Stimulated activated CD4-positive, alpha-beta T cell treated with anti-CD3 and anti-CD28 coated beads, TNF-alpha, amount 100 ng/mL, for 48 hours (primary cell): ENCODE measurements around the gene B4GALNT2.
"Not testable (repeated sequence)": the region's sequence is repeated elsewhere in the genome, so short reads cannot be mapped to it uniquely, and the experiment has no call there.

Source experiments
- DNase-seq, 3 donors: peaks; one replicate each; pipeline ENCODE4 v3.0.0-alpha.2; 2020; ENCODE audit warnings: low read depth in 3 of 3

The B4GALNT2 gene, protein sequence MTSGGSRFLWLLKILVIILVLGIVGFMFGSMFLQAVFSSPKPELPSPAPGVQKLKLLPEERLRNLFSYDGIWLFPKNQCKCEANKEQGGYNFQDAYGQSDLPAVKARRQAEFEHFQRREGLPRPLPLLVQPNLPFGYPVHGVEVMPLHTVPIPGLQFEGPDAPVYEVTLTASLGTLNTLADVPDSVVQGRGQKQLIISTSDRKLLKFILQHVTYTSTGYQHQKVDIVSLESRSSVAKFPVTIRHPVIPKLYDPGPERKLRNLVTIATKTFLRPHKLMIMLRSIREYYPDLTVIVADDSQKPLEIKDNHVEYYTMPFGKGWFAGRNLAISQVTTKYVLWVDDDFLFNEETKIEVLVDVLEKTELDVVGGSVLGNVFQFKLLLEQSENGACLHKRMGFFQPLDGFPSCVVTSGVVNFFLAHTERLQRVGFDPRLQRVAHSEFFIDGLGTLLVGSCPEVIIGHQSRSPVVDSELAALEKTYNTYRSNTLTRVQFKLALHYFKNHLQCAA

DNA sequence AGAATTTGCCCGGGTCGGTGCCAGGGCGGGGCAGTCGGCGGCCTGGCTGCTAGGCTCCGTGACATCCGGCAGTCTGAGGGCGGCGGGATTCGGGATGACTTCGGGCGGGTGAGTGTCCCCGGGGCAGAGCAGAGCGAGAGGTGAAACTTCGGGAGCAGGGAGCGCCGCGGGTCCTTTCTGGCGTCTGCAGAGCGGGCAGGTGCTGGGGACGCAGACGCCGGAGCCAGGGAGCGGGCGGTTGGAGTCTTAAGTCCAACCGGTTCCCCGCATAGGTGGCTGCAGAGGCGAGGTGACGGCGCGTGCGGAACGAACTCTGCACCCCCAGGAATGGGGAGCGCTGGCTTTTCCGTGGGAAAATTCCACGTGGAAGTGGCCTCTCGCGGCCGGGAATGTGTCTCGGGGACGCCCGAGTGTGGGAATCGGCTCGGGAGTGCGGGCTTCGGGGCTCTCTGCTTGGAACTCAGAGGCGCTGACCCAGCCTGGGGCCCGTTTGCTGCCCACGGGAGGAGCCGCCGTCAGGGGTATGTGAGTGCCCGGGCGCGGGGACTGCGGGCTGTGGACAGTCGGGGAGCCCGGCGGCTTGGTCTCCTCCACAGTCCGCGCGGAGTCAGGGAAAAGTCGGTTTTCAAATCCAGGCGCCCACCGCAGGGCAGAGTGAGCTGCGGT, at the start of gene B4GALNT2:
Gene B4GALNT2, plus strand, starts transcription at position 71 of the 666 bp plus-strand sequence. Its CDS starts 24 bp downstream, at position 95.
- DNase-seq: peak in 1 of 3 donors; percentile 2

DNA sequence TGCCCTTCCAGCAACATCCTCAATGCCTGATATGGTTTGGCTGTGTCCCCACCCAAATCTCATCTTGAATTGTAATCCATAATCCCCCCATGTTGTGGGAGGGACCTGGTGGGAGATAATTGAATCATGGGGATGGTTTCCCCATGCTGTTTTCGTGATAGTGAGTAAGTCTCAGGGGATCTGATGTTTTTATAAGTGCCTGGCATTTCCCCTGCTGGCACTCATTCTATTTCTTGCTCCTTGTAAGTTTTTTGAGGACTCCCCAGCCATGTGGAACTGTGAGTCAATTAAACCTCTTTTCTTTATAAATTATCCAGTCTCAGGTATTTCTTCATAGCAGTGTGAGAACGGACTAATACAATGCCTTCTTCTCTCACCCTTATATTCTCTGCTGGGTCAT, 47.5 kb upstream of the B4GALNT2 start:
- not testable (repeated sequence) for DNase-seq

DNA sequence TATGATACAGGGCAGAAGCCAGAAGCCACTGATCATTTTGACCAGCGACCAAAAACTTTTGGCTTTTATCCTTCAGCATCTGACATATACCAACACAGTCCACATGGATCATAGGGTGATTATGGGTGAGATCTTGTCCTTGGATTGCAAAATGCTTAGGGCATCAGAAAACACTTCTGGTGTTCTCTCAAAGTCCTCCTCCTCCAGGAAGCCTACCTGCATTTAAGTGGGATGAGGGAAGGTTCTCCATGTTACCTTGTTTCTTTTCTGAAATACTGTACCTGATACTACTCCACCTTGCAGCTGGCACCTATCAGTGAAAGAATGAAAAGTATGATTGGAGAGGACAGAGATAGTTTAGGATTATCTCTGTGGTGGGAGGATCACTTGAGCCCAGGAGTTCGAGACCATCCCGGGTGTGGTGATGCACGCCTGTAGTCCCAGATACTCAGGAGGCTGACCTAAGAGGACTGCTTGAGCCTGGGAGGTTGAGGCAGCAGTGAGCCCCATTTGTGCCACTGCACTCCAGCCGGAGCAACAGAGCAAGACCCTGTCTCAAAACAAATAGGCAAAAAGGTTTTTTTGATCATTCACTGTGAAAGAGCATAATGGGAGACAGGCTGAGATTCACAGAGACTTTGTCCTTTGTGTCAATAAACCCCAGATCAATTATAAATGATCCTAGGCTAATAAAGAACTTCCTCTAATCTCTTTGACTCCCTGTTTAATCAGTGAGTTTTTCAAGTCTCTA, 46.8 kb upstream of the B4GALNT2 start:
- DNase-seq: no peak

DNA sequence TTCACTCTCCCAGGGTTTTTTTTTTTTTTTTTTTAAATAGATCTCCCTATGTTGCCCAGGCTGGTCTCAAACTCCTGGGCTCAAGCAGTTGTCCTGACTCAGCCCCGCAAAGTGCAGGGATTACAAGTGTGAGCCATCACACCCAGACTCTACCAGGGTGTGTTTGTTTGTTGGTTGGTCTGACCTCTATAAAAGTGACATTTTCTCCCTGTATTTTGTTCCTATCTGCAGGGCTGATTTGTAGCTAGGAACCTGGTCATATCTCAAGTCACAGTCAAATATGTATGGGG, 46.3 kb upstream of the B4GALNT2 start:
- no peak for DNase-seq

DNA sequence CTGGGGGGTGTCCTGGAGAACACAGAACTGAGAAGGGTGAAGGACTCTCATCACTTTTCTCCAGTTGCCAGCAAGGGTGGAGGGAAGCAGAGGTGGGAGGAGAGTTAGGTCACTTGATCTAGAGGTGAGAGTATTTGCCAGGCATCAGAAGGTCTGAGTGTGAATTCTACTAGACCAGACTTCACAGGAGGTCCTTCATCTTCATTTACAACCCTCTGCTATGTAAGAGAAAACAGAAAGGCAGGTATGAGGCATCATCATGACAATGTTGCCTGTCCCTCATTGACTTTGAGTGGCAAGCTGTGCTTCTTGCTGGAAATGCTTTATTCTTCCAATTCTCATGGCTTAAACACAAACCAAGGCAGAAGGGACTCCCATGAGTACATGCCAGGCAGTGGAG, 45.9 kb upstream of the B4GALNT2 start:
- no peak for DNase-seq

DNA sequence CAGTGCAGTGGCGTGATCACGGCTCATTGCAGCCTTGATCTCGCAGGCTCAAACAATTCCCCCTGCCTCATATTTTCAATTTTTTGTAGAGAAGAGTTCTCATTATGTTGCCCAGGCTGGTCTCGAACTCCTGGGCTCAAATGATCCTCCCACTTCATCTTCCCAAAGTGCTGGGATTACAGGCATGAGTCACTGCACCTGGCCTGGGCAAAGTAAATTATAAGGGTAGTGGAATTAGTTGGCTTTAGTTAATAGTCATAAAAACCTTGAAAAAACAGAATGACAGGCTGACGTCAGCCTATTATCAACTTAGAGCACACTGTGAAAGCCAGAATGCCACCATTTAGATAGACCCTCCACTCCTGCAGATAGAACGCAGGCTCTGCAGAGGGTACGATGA, 43.5 kb upstream of the B4GALNT2 start:
- DNase-seq: no peak

DNA sequence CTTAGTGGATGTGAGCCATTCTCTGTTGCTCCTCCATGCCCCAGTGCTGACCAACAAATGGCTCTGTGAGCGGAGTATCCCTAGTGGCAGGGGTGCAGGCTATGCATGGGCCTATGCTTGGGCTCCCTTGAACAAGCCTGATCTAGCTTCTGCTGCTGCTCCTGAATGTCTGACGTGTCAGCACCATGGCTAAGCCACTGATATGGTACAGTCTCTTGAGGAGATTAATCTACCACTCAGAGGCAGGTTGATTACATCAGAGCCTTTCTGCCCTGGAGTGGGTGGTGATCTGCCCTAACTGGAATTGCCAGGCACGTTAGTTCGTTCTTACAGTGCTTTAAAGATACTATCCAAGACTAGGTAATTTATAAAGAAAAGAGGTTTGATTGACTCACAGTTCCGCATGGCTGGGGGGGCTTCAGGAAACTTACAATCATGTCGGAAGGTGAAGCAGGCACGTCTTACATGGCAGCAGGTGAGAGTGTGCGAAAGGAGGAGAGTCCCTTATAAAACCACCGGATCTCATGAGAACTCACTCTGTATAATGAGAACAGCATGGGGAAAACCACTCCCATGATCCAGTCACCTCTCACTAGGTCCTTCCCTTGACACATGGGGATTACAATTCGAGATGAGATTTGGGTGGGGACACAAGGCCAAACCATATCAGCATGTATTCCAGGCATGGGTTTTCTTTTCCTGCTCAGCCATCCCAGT, 41.5 kb upstream of the B4GALNT2 start:
- no peak for DNase-seq

DNA sequence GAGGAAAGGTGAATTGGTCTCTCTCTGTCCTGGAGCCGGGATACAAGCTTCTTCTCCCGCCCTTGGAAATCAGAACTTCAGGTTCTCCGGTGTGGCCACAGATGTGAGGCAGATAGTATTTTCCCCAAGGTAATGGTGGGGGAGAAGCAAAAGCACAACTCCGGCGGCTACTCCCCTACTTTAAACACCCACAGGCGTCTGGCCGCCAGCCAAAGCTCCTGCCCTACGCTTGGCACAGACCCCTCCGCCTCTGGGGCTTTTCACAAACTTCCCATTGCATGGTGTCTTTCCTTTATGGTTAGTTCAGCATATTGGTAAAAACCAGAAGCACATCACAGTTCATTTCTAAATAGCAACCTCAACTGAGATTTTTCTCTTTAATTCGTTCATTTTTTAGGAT, 39.4 kb upstream of the B4GALNT2 start:
- DNase-seq: no peak

DNA sequence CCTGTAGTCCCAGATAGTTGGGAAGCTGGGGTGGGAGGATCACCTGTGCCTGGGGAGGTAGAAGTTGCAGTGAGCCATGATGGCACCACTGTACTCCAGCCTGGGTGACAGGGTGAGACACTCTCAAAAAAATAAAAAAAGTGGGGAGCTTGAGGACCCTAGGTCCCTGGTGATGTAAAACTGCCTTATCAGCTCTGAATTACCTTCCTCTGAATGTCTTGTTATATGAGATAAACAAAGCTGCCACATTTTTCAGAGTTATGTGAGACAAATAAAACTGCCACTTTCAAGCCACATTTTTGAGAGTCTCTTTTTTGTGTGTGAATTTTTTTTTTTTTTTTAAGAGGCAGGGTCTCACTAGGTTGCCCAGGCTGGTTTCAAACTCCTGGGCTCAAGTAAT, 32.0 kb upstream of the B4GALNT2 start:
- DNase-seq: no peak

DNA sequence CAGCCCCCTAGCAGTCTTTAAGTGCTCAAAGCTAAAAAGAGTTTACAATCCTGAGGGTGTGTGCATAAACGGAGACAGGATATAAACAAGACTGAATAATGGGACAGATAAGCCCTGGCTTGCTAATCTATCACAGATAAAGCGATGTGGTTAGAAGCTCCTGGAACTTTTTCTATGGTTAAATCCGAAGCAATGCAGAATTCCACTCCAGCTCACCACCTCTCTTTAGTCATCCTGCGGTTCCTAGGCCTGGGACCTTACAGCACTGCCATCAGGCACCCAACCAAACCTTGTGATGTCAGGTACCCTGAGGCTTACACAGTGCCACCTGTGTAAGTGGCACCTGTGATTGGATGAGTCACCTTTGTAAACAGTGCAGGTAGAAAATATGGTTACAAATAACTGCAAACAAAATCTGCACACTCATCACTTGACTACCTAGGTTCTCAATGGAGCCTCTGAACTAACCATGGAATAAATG, 31.5 kb upstream of the B4GALNT2 start:
- no peak for DNase-seq

DNA sequence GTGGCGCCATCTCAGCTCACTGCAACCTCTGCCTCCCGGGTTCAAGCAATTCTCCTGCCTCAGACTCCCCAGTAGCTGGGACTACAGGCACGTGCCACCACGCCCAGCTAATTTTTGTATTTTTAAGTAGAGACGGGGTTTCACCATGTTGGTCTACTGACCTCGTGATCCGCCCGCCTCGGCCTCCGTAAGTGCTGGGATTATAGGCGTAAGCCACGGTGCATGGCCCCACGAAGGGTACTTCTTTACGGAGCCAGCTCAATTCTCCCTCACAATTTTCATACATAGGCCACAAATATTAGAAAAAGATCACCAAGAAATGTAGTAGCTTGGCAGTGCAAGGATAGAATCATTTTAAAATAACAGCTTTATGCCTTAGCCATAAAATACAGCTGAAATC, 29.2 kb upstream of the B4GALNT2 start:
- DNase-seq: not testable (repeated sequence)

DNA sequence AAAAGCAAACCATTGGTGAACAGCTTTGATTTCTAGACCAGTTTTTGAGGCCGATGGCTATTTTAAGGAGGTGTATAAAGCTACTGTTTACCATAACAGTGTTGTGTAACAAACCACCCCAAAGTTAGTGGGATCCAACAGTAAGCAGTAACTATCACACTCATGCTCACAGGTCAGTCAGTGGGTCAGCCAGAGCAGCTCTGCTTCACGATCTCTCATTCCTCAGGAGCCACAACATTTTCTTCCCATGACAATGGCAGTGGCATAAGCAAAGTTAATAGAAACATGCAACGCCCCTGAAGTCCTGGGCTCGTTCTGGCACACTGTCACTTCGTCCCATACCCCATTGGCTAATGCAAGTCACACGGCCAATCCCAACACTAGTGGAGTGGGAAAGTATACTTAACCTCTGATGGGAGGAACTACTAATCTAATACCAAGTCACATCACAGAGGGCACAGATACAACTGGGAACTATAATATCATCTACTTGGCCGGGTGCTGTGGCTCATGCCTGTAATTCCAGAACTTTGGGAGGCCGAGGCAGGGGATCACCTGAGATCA, 28.0 kb upstream of the B4GALNT2 start:
- DNase-seq: no peak

DNA sequence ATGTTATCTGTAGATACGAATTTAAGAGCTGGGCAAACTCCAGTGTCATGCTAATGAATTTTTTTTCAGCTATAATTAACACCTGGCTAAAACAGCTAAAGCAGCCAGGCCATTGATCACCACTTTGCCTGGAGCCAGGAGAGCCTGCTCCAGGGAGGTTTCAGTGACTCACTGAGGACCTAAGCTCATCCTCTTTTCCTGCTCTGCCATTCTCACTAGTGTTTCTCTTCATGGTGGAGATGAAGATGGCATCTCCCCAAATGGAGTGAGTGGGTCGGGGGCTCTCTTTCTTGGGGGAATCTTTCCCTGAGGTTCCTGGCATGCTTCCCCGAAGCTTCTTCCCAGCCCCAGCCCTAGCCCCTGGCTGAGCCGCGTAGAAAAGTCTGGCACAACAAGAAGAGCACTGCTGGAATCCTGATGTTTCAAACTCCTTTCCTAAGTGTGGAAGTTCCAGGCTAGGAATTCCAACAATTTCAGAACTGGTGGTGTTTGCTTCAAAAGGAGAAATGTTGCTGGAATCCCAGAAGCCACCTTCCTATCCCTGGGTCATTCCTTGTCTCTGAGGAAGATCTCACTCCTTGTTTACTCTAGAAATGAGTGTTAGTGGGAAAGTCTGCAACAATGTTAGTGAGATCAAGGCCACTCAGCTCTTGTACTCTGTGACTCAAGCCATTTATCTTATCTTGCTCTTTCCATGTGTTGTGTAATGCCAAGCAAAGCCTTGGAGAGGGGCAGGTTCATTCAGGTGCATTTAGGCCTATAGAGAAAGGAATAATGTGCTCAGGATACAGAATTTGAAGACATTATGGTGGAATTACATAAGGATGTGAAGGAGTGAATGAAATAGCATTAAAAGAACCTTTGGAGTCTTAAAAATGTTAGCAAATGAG, 26.0 kb upstream of the B4GALNT2 start:
- no peak for DNase-seq

DNA sequence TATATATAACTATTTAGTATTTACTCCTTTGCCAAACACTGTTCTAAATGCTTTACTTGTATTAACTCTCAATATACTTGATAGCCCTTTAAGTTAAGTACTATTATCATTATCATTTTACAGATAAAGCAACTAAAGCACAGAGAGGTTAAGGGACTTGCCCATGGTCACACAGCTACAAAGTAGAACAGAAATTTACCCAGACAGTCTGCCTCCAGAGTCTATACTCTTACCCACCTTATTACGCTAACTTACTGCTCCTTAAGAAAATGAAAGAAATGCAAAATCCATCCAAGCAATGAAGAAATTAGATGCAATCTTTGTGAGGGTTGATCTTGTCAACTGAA, 25.4 kb upstream of the B4GALNT2 start:
- DNase-seq: no peak

DNA sequence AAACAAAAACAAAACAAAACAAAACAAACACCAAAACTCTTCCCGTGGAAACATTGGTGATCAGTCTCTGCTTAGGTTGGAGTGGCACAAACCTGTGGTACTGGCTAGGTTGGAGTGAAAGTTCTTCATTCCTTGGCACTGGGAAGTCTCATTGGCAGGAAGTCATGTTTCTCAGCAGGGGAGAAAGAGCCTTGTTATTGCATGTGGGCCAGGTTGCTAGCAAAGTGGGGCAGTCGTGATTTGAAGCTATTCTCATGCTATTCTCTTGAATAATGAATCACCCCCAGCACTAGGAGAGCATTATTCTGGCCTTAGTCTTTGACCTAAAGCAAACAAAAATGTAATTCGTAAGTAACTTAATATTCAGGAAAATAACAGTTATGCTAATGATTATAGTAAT, 24.3 kb upstream of the B4GALNT2 start:
- no peak for DNase-seq

DNA sequence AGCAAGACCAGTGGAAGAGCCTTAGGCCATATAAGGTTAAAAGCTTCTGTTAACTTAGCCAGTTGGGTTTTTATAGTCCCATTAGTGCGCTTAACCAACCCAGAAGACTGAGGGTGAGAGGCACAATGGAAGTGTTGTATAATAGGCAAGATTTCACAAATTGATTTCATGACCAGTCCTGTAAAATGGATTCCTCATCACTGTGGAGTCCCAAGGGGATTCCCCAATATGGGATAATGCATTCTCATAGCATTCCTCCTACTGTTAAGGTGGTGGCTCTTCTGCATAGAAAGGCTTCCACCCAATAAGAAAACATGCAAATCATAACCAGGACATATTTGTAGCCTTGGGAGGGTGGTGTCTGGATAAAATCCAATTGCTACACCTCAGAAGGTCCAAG, 22.1 kb upstream of the B4GALNT2 start:
- DNase-seq: no peak

DNA sequence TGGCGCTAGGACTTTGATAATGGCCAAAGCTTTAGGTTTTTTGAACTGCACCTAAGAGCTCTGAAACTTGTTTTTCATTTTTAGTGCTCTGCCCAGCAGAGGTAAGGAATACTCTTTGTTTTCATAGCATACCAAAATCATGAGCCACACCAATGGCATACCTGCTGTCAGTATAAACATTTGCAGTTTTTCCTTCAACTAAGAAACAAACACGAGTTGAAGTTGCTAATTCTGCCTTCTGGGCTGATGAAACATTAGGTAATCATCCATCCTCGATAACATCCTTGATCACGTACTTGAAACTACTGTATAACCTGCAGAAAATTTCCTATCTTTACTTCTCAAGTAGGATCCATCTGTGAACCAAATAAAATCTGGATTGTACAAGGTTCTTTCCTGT, 20.6 kb upstream of the B4GALNT2 start:
- DNase-seq: no peak

DNA sequence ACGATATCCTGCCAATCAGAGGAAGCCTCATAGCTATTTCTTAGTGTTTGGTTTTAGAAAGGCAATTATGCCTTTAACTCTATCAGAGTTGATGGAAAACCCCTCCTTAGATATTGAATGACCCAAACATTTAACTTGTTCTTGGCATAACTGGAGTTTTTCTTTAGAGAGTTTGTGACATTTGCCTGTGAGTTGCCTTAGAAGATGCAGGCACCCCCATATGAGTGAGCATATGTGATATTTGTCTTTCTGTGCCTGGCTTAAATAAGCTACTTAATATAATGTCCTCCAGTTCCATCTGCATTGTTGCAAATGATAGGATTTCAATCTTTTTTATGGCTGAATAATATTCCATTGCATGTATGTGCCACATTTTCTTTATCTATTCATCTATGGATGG, 19.6 kb upstream of the B4GALNT2 start:
- DNase-seq: no peak

DNA sequence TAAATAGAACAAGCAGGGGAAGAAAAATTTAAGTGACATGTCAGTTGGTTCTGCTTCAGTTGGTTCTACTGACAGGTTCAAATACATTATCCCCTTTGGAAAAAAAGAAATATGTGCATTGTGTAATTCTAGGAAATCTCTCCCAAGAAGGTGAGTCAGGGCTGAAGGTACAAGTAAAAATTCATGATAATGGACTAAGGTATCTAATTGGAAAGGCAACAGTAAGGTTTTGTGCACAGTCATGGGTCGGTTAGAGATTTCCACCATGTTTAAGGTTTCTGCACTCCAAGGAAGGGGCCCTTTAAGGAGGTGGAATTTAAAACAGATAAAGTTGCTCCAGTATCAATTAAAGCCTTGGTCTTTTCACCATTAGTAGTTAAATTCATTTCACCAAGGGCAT, 17.9 kb upstream of the B4GALNT2 start:
- no peak for DNase-seq

DNA sequence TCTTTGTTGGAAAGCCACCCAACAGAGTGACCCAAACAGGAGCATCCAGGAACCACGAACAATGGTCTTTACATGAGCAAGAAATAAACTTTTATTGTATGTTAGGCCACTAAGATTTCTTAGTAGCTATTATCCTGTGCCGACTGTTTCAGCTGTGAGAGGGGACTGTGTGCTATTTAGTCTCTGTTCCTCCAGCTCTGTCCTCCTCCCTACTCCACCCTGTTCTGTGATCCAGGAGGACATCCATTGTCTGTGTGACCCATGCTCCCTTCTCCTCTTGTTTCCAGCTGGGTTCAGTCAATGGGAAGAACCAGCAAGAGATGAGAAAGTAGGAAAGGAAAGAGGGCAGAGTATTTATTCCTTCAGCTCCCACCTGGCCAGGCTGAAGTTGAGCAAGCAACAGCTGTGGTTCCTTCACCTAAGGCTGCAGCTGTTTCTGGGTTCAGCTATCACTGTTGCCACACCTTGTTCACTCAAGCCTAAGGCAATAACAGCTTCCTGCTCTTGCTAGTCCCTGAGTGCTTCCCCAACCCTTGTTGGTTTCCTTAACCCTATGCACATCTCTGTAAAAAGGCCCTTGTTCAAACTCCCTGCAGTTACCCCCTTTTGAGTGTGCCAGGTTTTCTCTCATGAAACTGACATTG, 14.9 kb upstream of the B4GALNT2 start:
- DNase-seq: no peak
